Natural killer cell (primary cell): ENCODE results near the gene GZF1. TPM values are rescaled to one million over a fixed set of nuclear protein-coding genes. Genes with fewer than 3 reads are reported as not detected.
A peak's percentile ranks its signal among the peaks of the same experiment; 100 is the strongest.

ENCODE experiments used
- ATAC-seq, 3 donors: fragments of 150-1000 bp in 2 of 3; fragments of 200-7000 bp in 1 of 3; cut with Tn5 transposase; 1 replicate in 1 of 3; 2 replicates in 2 of 3; pipeline ENCODE4 v1.10.0; 2021; ENCODE audit warnings: mild to moderate bottlenecking in 2 of 3, moderate library complexity in 2 of 3
- DNase-seq, 2 donors: peaks; one replicate each; pipeline versions ENCODE4 v3.0.0 to v3.0.0-alpha.2; 2013 to 2021; ENCODE audit warnings: mixed read lengths in 1 of 2
- H3K27ac ChIP-seq: one replicate; pipeline ENCODE4 v1.5.1; 2013; ENCODE audit warnings: mild to moderate bottlenecking, low read length
- H3K27me3 ChIP-seq: one replicate; pipeline ENCODE4 v1.6.1; 2013; ENCODE audit warnings: low read length; ENCODE audit not compliant: control insufficient read depth, insufficient read depth
- H3K36me3 ChIP-seq: one replicate; pipeline ENCODE4 v1.6.1; 2013; ENCODE audit warnings: low read length; ENCODE audit not compliant: control insufficient read depth, insufficient read depth
- H3K4me1 ChIP-seq: one replicate; pipeline ENCODE4 v1.6.1; 2013; ENCODE audit warnings: low read length; ENCODE audit not compliant: control insufficient read depth, insufficient read depth
- H3K4me3 ChIP-seq: one replicate; pipeline ENCODE4 v1.5.1; 2013; ENCODE audit warnings: low read length
- H3K9me3 ChIP-seq: one replicate; pipeline ENCODE4 v1.6.1; 2013; ENCODE audit warnings: low read length; ENCODE audit not compliant: control insufficient read depth, insufficient read depth
- H3K27ac Mint-ChIP-seq, 2 donors: one replicate each; pipeline ENCODE4 v1.8.0; 2022; ENCODE audit warnings: mild to moderate bottlenecking in 2 of 2, mixed read lengths in 2 of 2, moderate library complexity in 1 of 2
- H3K27me3 Mint-ChIP-seq, 2 donors: one replicate each; pipeline ENCODE4 v1.8.0; 2022; ENCODE audit warnings: low read depth in 2 of 2, mixed read lengths in 2 of 2
- H3K36me3 Mint-ChIP-seq: one replicate; pipeline ENCODE4 v1.8.0; 2022; ENCODE audit warnings: mixed read lengths
- H3K4me1 Mint-ChIP-seq, 2 donors: one replicate each; pipeline ENCODE4 v1.8.0; 2022; ENCODE audit warnings: mixed read lengths in 2 of 2
- H3K4me3 Mint-ChIP-seq: one replicate; pipeline ENCODE4 v1.8.0; 2022; ENCODE audit warnings: mild to moderate bottlenecking, moderate library complexity, mixed read lengths
- H3K9me3 Mint-ChIP-seq, 2 donors: one replicate each; pipeline ENCODE4 v1.8.0; 2022; ENCODE audit warnings: mixed read lengths in 2 of 2
- CTCF ChIP-seq: fragments of 200-600 bp; IDR thresholded peaks from one replicate; pipeline ENCODE4 v1.8.0; 2022; ENCODE audit warnings: antibody characterized with exemption
- WGBS: methylation state at CpG from one replicate; pipeline ENCODE4 v1.1.7; 2013; ENCODE audit warnings: missing lambda C conversion rate; ENCODE audit not compliant: insufficient coverage; 5-methylcytosine and 5-hydroxymethylcytosine counted together
- intact Hi-C: fragments of 100-400 bp; cut with micrococcal nuclease; formaldehyde crosslinking; loops from one replicate; pipeline ENCODE4 v1.14.2; 2022
- total RNA-seq, 4 donors: library from RNA; stranded (reverse); fragments of 120-200 nt in 1 of 4; gene quantifications; one replicate each; pipeline versions ENCODE4 v1.2.3 to v1.2.4, GENCODE V29; 2013 to 2022

The GZF1 gene
- total RNA-seq, 3 donors from 2014 or later (not counting 1 experiment from before 2014, with no cell fraction given): 45.1 to 56.6 (median 45.9) TPM

- intact Hi-C loops: loop anchor here (10.0 kb wide), 1 partner anchor 1536 kb away; no protein-coding TSS in a partner anchor
- peak in 2 of 3 donors; percentile 54 to 76 for ATAC-seq
- H3K27ac ChIP-seq: no peak overlapping the region
These were observed 21.5 kb upstream of the GZF1 start for GRCh38 chr20:23340524-23340923.

GRCh38 chr20:23341073-23341472, 20.9 kb upstream of the GZF1 start:
- H3K9me3 Mint-ChIP-seq: no peaks in the 10 kb centered on the region
- intact Hi-C loops: loop anchor here (10.0 kb wide), 1 partner anchor 1536 kb away; no protein-coding TSS in a partner anchor
- DNase-seq (no peak), ATAC-seq (no peak)
- Histone ChIP-seq H3K9me3 (no peaks in the 10 kb centered on the region), H3K4me3 (no peak overlapping the region), H3K36me3 (no peaks in the 10 kb centered on the region), H3K4me1 (no peaks in the 10 kb centered on the region), H3K27ac (no peak overlapping the region), H3K27me3 (no peaks in the 10 kb centered on the region)
- peaks cover 0 to 3% of the 10 kb centered on the region in 2 donors for H3K27me3 Mint-ChIP-seq
- 66% methylated on average over 2 of the region's 2 CpGs for WGBS
- TF ChIP-seq CTCF: no peak
- H3K4me3 Mint-ChIP-seq: no peak overlapping the region
- H3K36me3 Mint-ChIP-seq: no peaks in the 10 kb centered on the region
- no peaks in the 10 kb centered on the region for H3K4me1 Mint-ChIP-seq
- no peak overlapping the region for H3K27ac Mint-ChIP-seq

More at GRCh38 chr20:23340524-23340923, 21.5 kb upstream of the GZF1 start:
- 60% methylated on average over 9 of the region's 9 CpGs for WGBS
- Histone ChIP-seq H3K27me3 (no peaks in the 10 kb centered on the region), H3K36me3 (no peaks in the 10 kb centered on the region), H3K4me1 (no peaks in the 10 kb centered on the region), H3K4me3 (no peak overlapping the region), H3K9me3 (no peaks in the 10 kb centered on the region)
- Mint-ChIP-seq H3K9me3 (no peaks in the 10 kb centered on the region), H3K4me3 (no peak overlapping the region), H3K36me3 (no peaks in the 10 kb centered on the region), H3K27ac (no peak overlapping the region), H3K4me1 (no peaks in the 10 kb centered on the region), H3K27me3 (peaks cover 0 to 3% of the 10 kb centered on the region in 2 donors)
- TF ChIP-seq CTCF: peak; percentile 32
- DNase-seq: peak in 1 of 2 donors; percentile 53

GRCh38 chr20:23343590-23343989, 18.4 kb upstream of the GZF1 start:
- intact Hi-C loops: loop anchor here (10.0 kb wide), 1 partner anchor 1539 kb away; no protein-coding TSS in a partner anchor
- Mint-ChIP-seq H3K4me3 (no peak overlapping the region), H3K27ac (no peak overlapping the region), H3K4me1 (no peaks in the 10 kb centered on the region), H3K27me3 (peaks cover 0 to 3% of the 10 kb centered on the region in 2 donors), H3K36me3 (no peaks in the 10 kb centered on the region), H3K9me3 (no peaks in the 10 kb centered on the region)
- no peak overlapping the region for H3K4me3 ChIP-seq
- no peak overlapping the region for H3K27ac ChIP-seq
- 78% methylated on average over 1 of the region's 1 CpG for WGBS
- no peaks in the 10 kb centered on the region for H3K4me1 ChIP-seq
- no peaks in the 10 kb centered on the region for H3K36me3 ChIP-seq
- DNase-seq (no peak), ATAC-seq (no peak)
- no peaks in the 10 kb centered on the region for H3K9me3 ChIP-seq
- H3K27me3 ChIP-seq: no peaks in the 10 kb centered on the region
- TF ChIP-seq CTCF: no peak

- WGBS: 63% methylated on average over 5 of the region's 5 CpGs
- H3K4me1 Mint-ChIP-seq: peaks cover 3% of the 10 kb centered on the region in 2 donors
- H3K4me3 ChIP-seq: no peak overlapping the region
- no peaks in the 10 kb centered on the region for H3K36me3 Mint-ChIP-seq
- no peak overlapping the region for H3K27ac Mint-ChIP-seq
- H3K9me3 Mint-ChIP-seq: no peaks in the 10 kb centered on the region
- peaks cover 0 to under 1% of the 10 kb centered on the region in 2 donors for H3K27me3 Mint-ChIP-seq
- no peak overlapping the region for H3K4me3 Mint-ChIP-seq
- no peak for DNase-seq
- H3K9me3 ChIP-seq: no peaks in the 10 kb centered on the region
- TF ChIP-seq CTCF: no peak
- peaks cover 3% of the 10 kb centered on the region for H3K4me1 ChIP-seq
- H3K36me3 ChIP-seq: no peaks in the 10 kb centered on the region
- ATAC-seq: no peak
- H3K27me3 ChIP-seq: no peaks in the 10 kb centered on the region
- intact Hi-C loops: loop anchor here (10.0 kb wide), 1 partner anchor 1540 kb away; no protein-coding TSS in a partner anchor
- H3K27ac ChIP-seq: no peak overlapping the region
These were observed 17.6 kb upstream of the GZF1 start for GRCh38 chr20:23344336-23344735.
